PC-9 (cell line): ENCODE measurements around the gene NCOA4.

Experiments
- EZH2 ChIP-seq: fragments of 200-600 bp; sonication (generic); IDR thresholded peaks from 2 replicates; pipeline ENCODE4 v1.8.0; 2017; ENCODE audit warnings: antibody characterized with exemption, low read depth
- TF ChIP-seq, protein P1 (sequence below): fragments of 200-600 bp; sonication (generic); conservative IDR thresholded peaks from 2 replicates; pipeline ENCODE4 v1.6.1; 2017; ENCODE audit warnings: mixed run types, antibody characterized with exemption, mild to moderate bottlenecking, moderate library complexity

DNA sequence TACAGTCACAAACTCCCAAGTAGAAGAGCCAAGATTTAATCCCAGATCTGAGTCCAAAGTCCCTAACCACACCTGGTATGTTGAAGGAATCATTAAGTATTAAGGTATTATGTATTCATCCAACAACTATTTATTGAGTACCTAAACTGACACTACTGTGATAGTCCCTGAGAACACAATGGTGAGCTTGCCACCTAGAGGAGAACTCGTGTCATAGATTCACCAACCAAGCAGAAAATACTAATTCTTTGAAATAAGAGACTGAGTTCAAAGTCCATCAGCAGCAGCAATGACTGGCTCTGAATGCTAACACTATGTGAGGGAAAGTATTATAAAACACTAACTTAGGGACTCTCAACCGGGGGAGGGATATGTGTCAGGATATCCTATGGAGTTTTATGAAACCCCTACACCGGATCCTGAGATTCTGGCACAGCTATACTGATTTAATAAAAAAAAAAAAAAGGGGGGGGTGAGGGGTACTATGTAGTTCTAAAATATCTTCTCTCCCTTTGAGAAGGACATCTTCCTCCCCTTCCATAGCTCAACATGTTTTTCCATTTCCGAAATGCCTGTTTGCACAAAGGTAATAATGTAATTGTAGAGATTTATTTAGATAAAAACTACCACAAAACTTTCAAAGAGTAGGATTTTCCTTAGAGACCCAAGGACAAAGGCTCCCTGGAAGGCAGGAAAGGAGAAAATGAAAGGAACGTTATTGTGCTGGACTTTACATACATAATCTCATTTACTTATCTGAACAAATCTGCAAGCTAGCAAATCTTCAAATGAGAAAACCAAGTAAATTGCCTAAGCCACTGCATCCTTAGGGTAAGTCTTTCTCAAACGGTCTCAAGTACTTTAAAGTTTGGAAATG lies 1.6 kb downstream of the NCOA4 start:
- TF ChIP-seq, protein P1, sequence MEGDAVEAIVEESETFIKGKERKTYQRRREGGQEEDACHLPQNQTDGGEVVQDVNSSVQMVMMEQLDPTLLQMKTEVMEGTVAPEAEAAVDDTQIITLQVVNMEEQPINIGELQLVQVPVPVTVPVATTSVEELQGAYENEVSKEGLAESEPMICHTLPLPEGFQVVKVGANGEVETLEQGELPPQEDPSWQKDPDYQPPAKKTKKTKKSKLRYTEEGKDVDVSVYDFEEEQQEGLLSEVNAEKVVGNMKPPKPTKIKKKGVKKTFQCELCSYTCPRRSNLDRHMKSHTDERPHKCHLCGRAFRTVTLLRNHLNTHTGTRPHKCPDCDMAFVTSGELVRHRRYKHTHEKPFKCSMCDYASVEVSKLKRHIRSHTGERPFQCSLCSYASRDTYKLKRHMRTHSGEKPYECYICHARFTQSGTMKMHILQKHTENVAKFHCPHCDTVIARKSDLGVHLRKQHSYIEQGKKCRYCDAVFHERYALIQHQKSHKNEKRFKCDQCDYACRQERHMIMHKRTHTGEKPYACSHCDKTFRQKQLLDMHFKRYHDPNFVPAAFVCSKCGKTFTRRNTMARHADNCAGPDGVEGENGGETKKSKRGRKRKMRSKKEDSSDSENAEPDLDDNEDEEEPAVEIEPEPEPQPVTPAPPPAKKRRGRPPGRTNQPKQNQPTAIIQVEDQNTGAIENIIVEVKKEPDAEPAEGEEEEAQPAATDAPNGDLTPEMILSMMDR = peak; percentile 85
- no peak for TF ChIP-seq EZH2
